Liver (tissue), 3 donors: ENCODE data around the gene RORC.

ENCODE experiments used
- GABPA ChIP-seq, 2 donors: IDR thresholded peaks in 1 of 2; conservative IDR thresholded peaks in 1 of 2; 2 replicates each; pipeline ENCODE4 v1.6.1; 2016; ENCODE audit warnings: antibody characterized with exemption in 2 of 2, mild to moderate bottlenecking in 1 of 2, moderate library complexity in 1 of 2
- TAF1 ChIP-seq: conservative IDR thresholded peaks from 2 replicates; pipeline ENCODE4 v1.6.1; 2016; ENCODE audit warnings: antibody characterized with exemption, mild to moderate bottlenecking
- YY1 ChIP-seq: IDR thresholded peaks from 2 replicates; pipeline ENCODE4 v1.6.1; 2016; ENCODE audit warnings: antibody characterized with exemption, mild to moderate bottlenecking
- TF ChIP-seq, protein P1 (sequence below): fragments of 150-350 bp; IDR thresholded peaks from 2 replicates; pipeline ENCODE4 v1.5.1; 2017; ENCODE audit warnings: improper control_type of control experiment, low read depth, low read length; ENCODE audit not compliant: missing input control
- donor health status: healthy.
- donor health status: healthy.

DNA sequence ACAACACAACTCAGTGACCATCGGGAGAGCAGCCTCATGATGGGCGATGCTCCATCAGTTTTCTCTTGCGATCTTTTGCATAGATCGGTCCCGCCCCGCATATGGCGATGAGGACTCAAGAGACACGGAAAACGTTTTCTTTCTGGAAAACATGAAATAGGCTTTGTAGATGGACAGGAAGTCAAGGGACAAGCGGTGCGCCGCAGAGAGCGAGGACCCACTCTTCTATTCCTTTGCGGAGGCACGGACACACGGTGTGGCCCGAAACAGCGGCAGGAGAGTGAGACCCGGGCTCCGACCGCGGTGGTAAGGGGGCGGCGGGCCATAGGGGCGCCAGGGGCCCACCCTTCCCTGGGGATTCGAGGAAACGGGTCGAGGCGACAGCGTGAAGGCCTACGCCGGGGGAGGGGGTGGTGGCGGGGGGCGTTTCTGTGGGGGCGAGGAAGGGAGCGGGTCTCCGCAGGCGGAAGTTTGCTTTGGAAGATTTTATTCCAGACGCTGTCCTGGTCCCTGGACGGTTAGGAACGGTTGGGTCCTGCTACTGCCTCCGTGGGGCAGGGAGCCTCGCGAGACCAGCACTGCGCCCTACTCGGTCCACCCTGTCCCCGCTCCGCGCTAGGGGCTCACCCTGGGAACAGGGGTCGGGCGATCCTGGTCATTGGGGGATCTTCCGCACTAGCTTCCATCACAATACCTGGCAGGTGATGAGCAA, 40.5 kb downstream of the RORC start:
- TF ChIP-seq, protein P1, sequence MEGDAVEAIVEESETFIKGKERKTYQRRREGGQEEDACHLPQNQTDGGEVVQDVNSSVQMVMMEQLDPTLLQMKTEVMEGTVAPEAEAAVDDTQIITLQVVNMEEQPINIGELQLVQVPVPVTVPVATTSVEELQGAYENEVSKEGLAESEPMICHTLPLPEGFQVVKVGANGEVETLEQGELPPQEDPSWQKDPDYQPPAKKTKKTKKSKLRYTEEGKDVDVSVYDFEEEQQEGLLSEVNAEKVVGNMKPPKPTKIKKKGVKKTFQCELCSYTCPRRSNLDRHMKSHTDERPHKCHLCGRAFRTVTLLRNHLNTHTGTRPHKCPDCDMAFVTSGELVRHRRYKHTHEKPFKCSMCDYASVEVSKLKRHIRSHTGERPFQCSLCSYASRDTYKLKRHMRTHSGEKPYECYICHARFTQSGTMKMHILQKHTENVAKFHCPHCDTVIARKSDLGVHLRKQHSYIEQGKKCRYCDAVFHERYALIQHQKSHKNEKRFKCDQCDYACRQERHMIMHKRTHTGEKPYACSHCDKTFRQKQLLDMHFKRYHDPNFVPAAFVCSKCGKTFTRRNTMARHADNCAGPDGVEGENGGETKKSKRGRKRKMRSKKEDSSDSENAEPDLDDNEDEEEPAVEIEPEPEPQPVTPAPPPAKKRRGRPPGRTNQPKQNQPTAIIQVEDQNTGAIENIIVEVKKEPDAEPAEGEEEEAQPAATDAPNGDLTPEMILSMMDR: no peak
- TF ChIP-seq TAF1 (no peak), GABPA (IDR thresholded peaks at IDR 0.05 in 1 of 2, conservative IDR thresholded peaks at IDR 0.05 in 1 of 2) (no peak), YY1 (peak; percentile 28)
